Sigmoid colon (tissue), 4 donors: ENCODE data around the gene YPEL1.

Experiments used
- CTCF ChIP-seq, 4 experiments: fragments of 450-650 bp in 3 of 4; fragments of 200-600 bp in 1 of 4; IDR thresholded peaks; one replicate each; pipeline ENCODE4 v1.5.1; 2016 to 2019; ENCODE audit warnings: antibody characterized with exemption in 4 of 4, mild to moderate bottlenecking in 3 of 4, moderate library complexity in 2 of 4
- EP300 ChIP-seq, 4 donors: sonication (generic); formaldehyde crosslinking; IDR thresholded peaks; one replicate each; pipeline ENCODE4 v1.6.1; 2017; ENCODE audit warnings: antibody characterized with exemption in 4 of 4
- POLR2A ChIP-seq, 2 donors: fragments of 450-650 bp; IDR thresholded peaks; one replicate each; pipeline ENCODE4 v1.6.1; 2016; ENCODE audit warnings: antibody characterized with exemption in 2 of 2, mild to moderate bottlenecking in 2 of 2, moderate library complexity in 2 of 2

GRCh38 chr22:21727768-21728167, 7.8 kb downstream of the YPEL1 start:
- TF ChIP-seq CTCF (IDR thresholded peaks at IDR 0.05), result no peak
- no peak for TF ChIP-seq EP300 (IDR thresholded peaks at IDR 0.05)
- TF ChIP-seq POLR2A (IDR thresholded peaks at IDR 0.05), result no peak
